HepG2 (cell line): Measurements from ENCODE around the gene LRRC42. TPM values are rescaled to one million over a fixed set of nuclear protein-coding genes. Genes with fewer than 3 reads are reported as not detected.

Experiments
- ATAC-seq: fragments of 200-7000 bp; cut with Tn5 transposase; 3 replicates; pipeline ENCODE4 v1.9.1; 2020; ENCODE audit warnings: mild to moderate bottlenecking, moderate library complexity
- BruUV-seq: library from RNA; stranded (reverse); fragments of 400-500 nt; replicated peaks from 2 replicates; lab custom pipeline; 2021; lab: Mats Ljungman, UMichigan
- CTCF ChIA-PET: fragments of 300-600 bp; formaldehyde crosslinking; extraction: SDS; loops from one replicate; lab custom pipeline; 2021; ENCODE audit warnings: low total read pairs, inconsistent platforms, low intra/inter-chr PET ratio; lab: Yijun Ruan, JAX
- POLR2A ChIA-PET: fragments of 350-600 bp; sonication (Branson Sonifier 250); formaldehyde crosslinking; loops from one replicate; lab custom pipeline; 2020; ENCODE audit warnings: antibody characterized with exemption, inconsistent platforms; lab: Yijun Ruan, JAX
- DNase-seq: peaks from one replicate; pipeline ENCODE4 v3.0.0-alpha.2; 2015; ENCODE audit warnings: low spot score
- FAIRE-seq: peaks from 3 replicates; lab custom pipeline; 2011; peaks lifted over from hg19 to GRCh38; lab: Jason Lieb, UNC
- H2AFZ ChIP-seq: one replicate; pipeline ENCODE4 v1.6.1; 2011; ENCODE audit warnings: low read length, inconsistent platforms
- H3K27ac ChIP-seq: fragments of 300-600 bp; 3 replicates; pipeline ENCODE4 v1.8.0; 2011; ENCODE audit warnings: mixed run types, mild to moderate bottlenecking, mixed read lengths, low read length, inconsistent platforms; ENCODE audit not compliant: insufficient read depth; ENCODE audit errors: extremely low read length
- H3K27me3 ChIP-seq, 2 experiments: fragments of 200-600 bp in 1 of 2; 2 replicates in 1 of 2; 3 replicates in 1 of 2; pipeline versions ENCODE4 v1.6.0 to v1.8.0; 2011; ENCODE audit warnings: low read length in 2 of 2, mild to moderate bottlenecking in 2 of 2, moderate library complexity in 2 of 2, inconsistent platforms in 1 of 2; ENCODE audit not compliant: insufficient read depth in 2 of 2, control insufficient read depth in 1 of 2
- H3K36me3 ChIP-seq, 2 experiments: fragments of 200-600 bp in 1 of 2; replicated peaks in 1 of 2; 2 replicates in 1 of 2; 3 replicates in 1 of 2; pipeline versions ENCODE4 v1.5.1 to v1.8.0; 2011; ENCODE audit warnings: low read length in 2 of 2, inconsistent platforms in 1 of 2; ENCODE audit not compliant: insufficient read depth in 2 of 2, control insufficient read depth in 1 of 2
- H3K4me1 ChIP-seq: 2 replicates; pipeline ENCODE4 v1.5.1; 2012; ENCODE audit warnings: low read length, inconsistent platforms; ENCODE audit not compliant: insufficient read depth
- H3K4me2 ChIP-seq: 2 replicates; pipeline ENCODE4 v1.6.0; 2011; ENCODE audit warnings: low read depth, low read length, inconsistent platforms
- H3K4me3 ChIP-seq, 3 experiments: fragments of 200-600 bp in 1 of 3; sonication (generic), shearing (Covaris generic) in 1 of 3; replicated peaks in 1 of 3; 2 replicates each; pipeline ENCODE4 v1.5.1; 2011 to 2016; ENCODE audit warnings: low read length in 3 of 3, inconsistent platforms in 2 of 3, low read depth in 2 of 3, mild to moderate bottlenecking in 2 of 3, control low read depth in 1 of 3, mixed read lengths in 1 of 3; ENCODE audit not compliant: insufficient read depth in 1 of 3
- H3K79me2 ChIP-seq: one replicate; pipeline ENCODE4 v1.6.1; 2011; ENCODE audit warnings: low read length, inconsistent platforms; ENCODE audit not compliant: insufficient read depth
- H3K9ac ChIP-seq: 2 replicates; pipeline ENCODE4 v1.6.0; 2011; ENCODE audit warnings: mild to moderate bottlenecking, low read depth, low read length, inconsistent platforms; ENCODE audit not compliant: insufficient read depth
- H3K9me3 ChIP-seq: 2 replicates; pipeline ENCODE4 v1.5.1; 2012; ENCODE audit warnings: mild to moderate bottlenecking, low read length
- H4K20me1 ChIP-seq: 2 replicates; pipeline ENCODE4 v1.6.0; 2011; ENCODE audit warnings: inconsistent platforms, mild to moderate bottlenecking, low read length, moderate library complexity; ENCODE audit not compliant: insufficient read depth
- ARNT2 ChIP-seq: sonication (generic); formaldehyde crosslinking; IDR thresholded peaks from 2 replicates; pipeline ENCODE4 v1.8.0; 2022; ENCODE audit warnings: mild to moderate bottlenecking, low read depth, missing genetic modification reagents, moderate library complexity
- CEBPB ChIP-seq: IDR thresholded peaks from 2 replicates; pipeline ENCODE4 v1.6.1; 2011; ENCODE audit warnings: low read depth, low read length, improper control_type of control experiment, borderline replicate concordance
- EP300 ChIP-seq, 3 experiments: sonication (generic) in 1 of 3; formaldehyde crosslinking in 1 of 3; IDR thresholded peaks; 2 replicates each; pipeline versions ENCODE4 v1.5.1 to v1.6.1; 2011 to 2020; ENCODE audit warnings: low read depth in 2 of 3, low read length in 2 of 3, borderline replicate concordance in 1 of 3, improper control_type of control experiment in 1 of 3, mild to moderate bottlenecking in 1 of 3, missing genetic modification reagents in 1 of 3, moderate library complexity in 1 of 3
- HOXA3 ChIP-seq: sonication (generic); formaldehyde crosslinking; IDR thresholded peaks from 2 replicates; pipeline ENCODE4 v1.5.0; 2020; ENCODE audit warnings: missing genetic modification reagents
- ISL2 ChIP-seq: sonication (generic); formaldehyde crosslinking; IDR thresholded peaks from 2 replicates; pipeline ENCODE4 v1.5.0; 2020; ENCODE audit warnings: missing genetic modification reagents
- MAZ ChIP-seq, 2 experiments: sonication (generic) in 1 of 2; formaldehyde crosslinking in 1 of 2; IDR thresholded peaks; 2 replicates each; pipeline versions ENCODE4 v1.5.0 to v1.6.1; 2012 to 2020; ENCODE audit warnings: low read depth in 2 of 2, mild to moderate bottlenecking in 2 of 2, borderline replicate concordance in 1 of 2, improper control_type of control experiment in 1 of 2, low read length in 1 of 2, missing genetic modification reagents in 1 of 2, moderate library complexity in 1 of 2
- RBFOX2 ChIP-seq: fragments of 200-400 bp; formaldehyde crosslinking; IDR thresholded peaks from 2 replicates; pipeline ENCODE4 v1.6.1; 2017; ENCODE audit warnings: low read depth, mild to moderate bottlenecking, low read length
- SALL1 ChIP-seq: sonication (generic); formaldehyde crosslinking; IDR thresholded peaks from 2 replicates; pipeline ENCODE4 v1.8.0; 2022; ENCODE audit warnings: mild to moderate bottlenecking, missing genetic modification reagents
- SOX6 ChIP-seq, 2 experiments: fragments of 450-650 bp in 1 of 2; sonication (generic) in 1 of 2; formaldehyde crosslinking in 1 of 2; IDR thresholded peaks; 2 replicates each; pipeline versions ENCODE4 v1.4.0 to v1.6.1; 2017 to 2020; ENCODE audit warnings: antibody characterized with exemption in 1 of 2, mild to moderate bottlenecking in 1 of 2, missing genetic modification reagents in 1 of 2
- TGIF2 ChIP-seq: IDR thresholded peaks from 2 replicates; pipeline ENCODE4 v1.6.1; 2016; ENCODE audit warnings: control low read depth, missing compliant biosample characterization
- TOPORS ChIP-seq: sonication (generic); formaldehyde crosslinking; IDR thresholded peaks from 2 replicates; pipeline ENCODE4 v1.8.0; 2023; ENCODE audit warnings: mild to moderate bottlenecking, missing genetic modification reagents
- XRCC5 ChIP-seq: fragments of 200-400 bp; formaldehyde crosslinking; optimal IDR thresholded peaks from 2 replicates; pipeline ENCODE3; 2017; ENCODE audit warnings: mild to moderate bottlenecking, low read length
- ZNF407 ChIP-seq: sonication (generic); formaldehyde crosslinking; IDR thresholded peaks from one replicate; pipeline ENCODE4 v1.5.1; 2020; ENCODE audit warnings: mild to moderate bottlenecking, missing genetic modification reagents; ENCODE audit errors: not compliant biosample characterization
- ZNF512 ChIP-seq: sonication (generic); formaldehyde crosslinking; IDR thresholded peaks from 2 replicates; pipeline ENCODE4 v1.4.0; 2020; ENCODE audit warnings: mild to moderate bottlenecking, missing genetic modification reagents
- ZNF792 ChIP-seq: IDR thresholded peaks from 2 replicates; pipeline ENCODE4 v1.6.1; 2016
- WGBS: methylation state at CpG from one replicate; pipeline ENCODE4 v1.1.6; 2017; ENCODE audit warnings: low lambda C conversion rate; 5-methylcytosine and 5-hydroxymethylcytosine counted together
- in situ Hi-C: cut with HindIII; loops from 2 replicates; pipeline ENCODE4 v1.10.0; 2017; ENCODE audit warnings: low pct_unique_long_range_greater_than_20kb; ENCODE audit not compliant: extremely low pct_ligation_motif_present
- intact Hi-C: fragments of 100-400 bp; cut with micrococcal nuclease; formaldehyde crosslinking; loops from one replicate; pipeline ENCODE4 v1.10.0; 2022; ENCODE audit not compliant: unreplicated experiment
- polyA plus RNA-seq, 8 experiments: library from polyadenylated mRNA; depleted of rRNA in 3 of 8; stranded (reverse) in 7 of 8; unstranded in 1 of 8; fragments of >200 nt; fragmentation: Illumina TruSeq in 4 of 8; extraction: Trizol in 4 of 8; gene quantifications; 2 replicates each; pipeline versions ENCODE4 v1.2.1 to v1.2.3, GENCODE V29; 2011 to 2016; ENCODE audit warnings: low read depth in 4 of 8, missing spikeins in 1 of 8, mixed read lengths in 1 of 8; ENCODE audit not compliant: insufficient read depth in 1 of 8
- total RNA-seq, 5 experiments: library from RNA; depleted of rRNA; stranded (reverse); fragments of >200 nt; fragmentation: Illumina TruSeq; extraction: Trizol; gene quantifications; 2 replicates each; pipeline ENCODE4 v1.2.3, GENCODE V29; 2016; ENCODE audit warnings: low read depth in 1 of 5

LRRC42 gene
- total and polyA plus RNA-seq, 2 of the 13 experiments (the other 11 are each of a cell fraction or from before 2014, with no cell fraction given) = 30.6 to 43.6 TPM

- ChIA-PET POLR2A (interaction anchor here (0.6 kb wide), 1 partner anchor 27 kb away, joined by 3 read pairs; no protein-coding TSS in a partner anchor), CTCF (no interaction called here)
- in situ Hi-C loops = no loop called here
- no peak for TF ChIP-seq SOX6 (IDR thresholded peaks at IDR 0.05)
- peak; percentile 33; the same call in 1 of the 2 replicates for TF ChIP-seq SOX6 (CRISPR knock-in tag; IDR thresholded peaks at IDR 0.05)
- TF ChIP-seq EP300 (IDR thresholded peaks at IDR 0.05; ENCODE audit: low read depth in 2 of 2, low read length in 2 of 2) = peak in 1 of 2 experiments; percentile 21; a peak in 1 of 4 replicates
- no peak for TF ChIP-seq EP300 (CRISPR knock-in tag; IDR thresholded peaks at IDR 0.05; ENCODE audit: borderline replicate concordance)
- no peak for TF ChIP-seq ZNF407 (CRISPR knock-in tag)
- TF ChIP-seq CEBPB = peak; percentile 85
- no peak for TF ChIP-seq SALL1 (CRISPR knock-in tag)
- no peak for TF ChIP-seq MAZ (IDR thresholded peaks at IDR 0.05; ENCODE audit: borderline replicate concordance, low read depth, low read length)
- TF ChIP-seq MAZ (CRISPR knock-in tag; IDR thresholded peaks at IDR 0.05; ENCODE audit: low read depth) = no peak
- no peak for TF ChIP-seq ARNT2 (CRISPR knock-in tag)
- TF ChIP-seq RBFOX2 = no peak
- no peak for TF ChIP-seq HOXA3
- no peak for TF ChIP-seq TGIF2 (CRISPR knock-in tag)
- 0 out of 2 replicates have a peak, but pooled peaks have one; percentile 25 for TF ChIP-seq ISL2 (CRISPR knock-in tag)
- TF ChIP-seq XRCC5 = no peak
- TF ChIP-seq TOPORS (CRISPR knock-in tag) = no peak
- no peak for TF ChIP-seq ZNF792 (CRISPR knock-in tag)
- no peak for TF ChIP-seq ZNF512 (CRISPR knock-in tag)
Observed at GRCh38 chr1:53966794-53967193, 20.6 kb downstream of the LRRC42 start.

More at GRCh38 chr1:53966794-53967193, 20.6 kb downstream of the LRRC42 start:
- Histone ChIP-seq H3K4me2 (no peak overlapping the region), H3K4me3 (no peak overlapping the region), H2AFZ (no peak overlapping the region), H3K79me2 (no peaks in the 10 kb centered on the region), H4K20me1 (no peaks in the 10 kb centered on the region), H3K4me1 (peaks cover 31% of the 10 kb centered on the region), H3K27ac (no peak overlapping the region), H3K36me3 (peaks cover 20 to 35% of the 10 kb centered on the region in 2 experiments; a peak in 4 of 5 replicates), H3K9me3 (no peaks in the 10 kb centered on the region), H3K9ac (no peak overlapping the region), H3K27me3 (no peaks in the 10 kb centered on the region)
- no peak for ATAC-seq
- intact Hi-C loops = no loop called here
- peak; percentile 50 for DNase-seq
- 20% methylated on average over 3 of the region's 3 CpGs for WGBS
- FAIRE-seq = no peak
- no TSS peak for BruUV-seq
